ENCODE data around the gene PCDHGA3.
"Not testable (repeated sequence)": the region's sequence is repeated elsewhere in the genome, so short reads cannot be mapped to it uniquely, and the experiment has no call there.

The PCDHGA3 gene

GRCh38 chr5:141349917-141350619 lies 6.4 kb downstream of the PCDHGA3 start, which contains the start of gene PCDHGB1:
Gene PCDHGB1 (plus strand): TSS chr5:141350099. CDS start chr5:141350261, 162 bp downstream.
- no peak for DNase-seq (ENCODE audit: low spot score)

GRCh38 chr5:141351591-141351990 lies 8.0 kb downstream of the PCDHGA3 start:
- DNase-seq (ENCODE audit: low spot score) = no peak

- DNase-seq (ENCODE audit: low spot score) = no peak
Measured at GRCh38 chr5:141354900-141355469, 11.4 kb downstream of the PCDHGA3 start, which contains the start of gene PCDHGA4. Gene PCDHGA4 (plus strand): TSS chr5:141355021. CDS start chr5:141355108, 87 bp downstream.

GRCh38 chr5:141355641-141356040 lies 12.0 kb downstream of the PCDHGA3 start:
- no peak for DNase-seq (ENCODE audit: low spot score)

- DNase-seq (ENCODE audit: low spot score) = no peak
Measured at GRCh38 chr5:141356133-141356532, 12.5 kb downstream of the PCDHGA3 start.

GRCh38 chr5:141356950-141357349 lies 13.3 kb downstream of the PCDHGA3 start:
- DNase-seq (ENCODE audit: low spot score) = no peak

- no peak for DNase-seq (ENCODE audit: low spot score)
Measured at GRCh38 chr5:141359790-141360426, 16.3 kb downstream of the PCDHGA3 start, which contains the start of gene PCDHGB2. Gene PCDHGB2 (plus strand): TSS chr5:141359994. CDS start chr5:141360136, 142 bp downstream.

GRCh38 chr5:141360685-141361084 lies 17.1 kb downstream of the PCDHGA3 start:
- no peak for DNase-seq (ENCODE audit: low spot score)

- no peak for DNase-seq (ENCODE audit: low spot score)
Measured at GRCh38 chr5:141362719-141363118, 19.1 kb downstream of the PCDHGA3 start.

GRCh38 chr5:141363952-141364660 lies 20.5 kb downstream of the PCDHGA3 start, which contains the start of gene PCDHGA5:
Gene PCDHGA5 (plus strand): TSS chr5:141364162. CDS start chr5:141364331, 169 bp downstream.
- no peak for DNase-seq (ENCODE audit: low spot score)

GRCh38 chr5:141366016-141366896 lies 22.6 kb downstream of the PCDHGA3 start:
- no peak for DNase-seq (ENCODE audit: low spot score)

GRCh38 chr5:141369994-141370848 lies 26.6 kb downstream of the PCDHGA3 start, which contains the start of gene PCDHGB3:
Gene PCDHGB3 (plus strand): TSS chr5:141370242. CDS start chr5:141370395, 153 bp downstream.
- no peak for DNase-seq (ENCODE audit: low spot score)

- DNase-seq (ENCODE audit: low spot score) = no peak
Measured at GRCh38 chr5:141371572-141372475, 28.2 kb downstream of the PCDHGA3 start.

- no peak for DNase-seq (ENCODE audit: low spot score)
Measured at GRCh38 chr5:141373673-141374317, 30.2 kb downstream of the PCDHGA3 start, which contains the start of gene PCDHGA6. Gene PCDHGA6 (plus strand): TSS chr5:141373891. CDS start chr5:141374084, 193 bp downstream.

GRCh38 chr5:141374627-141375026 lies 31.0 kb downstream of the PCDHGA3 start:
- no peak for DNase-seq (ENCODE audit: low spot score)

- not testable (repeated sequence) for DNase-seq (ENCODE audit: low spot score)
Measured at GRCh38 chr5:141375444-141376155, 32.0 kb downstream of the PCDHGA3 start.

- no peak for DNase-seq (ENCODE audit: low spot score)
Measured at GRCh38 chr5:141382469-141383294, 39.1 kb downstream of the PCDHGA3 start, which contains the start of gene PCDHGA7. Gene PCDHGA7 (plus strand): TSS chr5:141382742. CDS start chr5:141382900, 158 bp downstream.
